PFSK-1 (cell line): ENCODE results near the gene THBS1.

Experiments
- POLR2AphosphoS5 ChIP-seq: IDR thresholded peaks from 2 replicates; pipeline ENCODE4 v1.6.1; 2012; ENCODE audit warnings: low read depth, mild to moderate bottlenecking, control low read depth, low read length, moderate library complexity
- TF ChIP-seq, protein P1 (sequence below), 2 experiments: IDR thresholded peaks; 2 replicates each; pipeline versions ENCODE4 v1.6.1 to v1.8.0; 2011 to 2012; ENCODE audit warnings: low read depth in 2 of 2, low read length in 2 of 2, control low read depth in 1 of 2, inconsistent platforms in 1 of 2, mild to moderate bottlenecking in 1 of 2, moderate library complexity in 1 of 2; ENCODE audit not compliant: insufficient read depth in 1 of 2

DNA sequence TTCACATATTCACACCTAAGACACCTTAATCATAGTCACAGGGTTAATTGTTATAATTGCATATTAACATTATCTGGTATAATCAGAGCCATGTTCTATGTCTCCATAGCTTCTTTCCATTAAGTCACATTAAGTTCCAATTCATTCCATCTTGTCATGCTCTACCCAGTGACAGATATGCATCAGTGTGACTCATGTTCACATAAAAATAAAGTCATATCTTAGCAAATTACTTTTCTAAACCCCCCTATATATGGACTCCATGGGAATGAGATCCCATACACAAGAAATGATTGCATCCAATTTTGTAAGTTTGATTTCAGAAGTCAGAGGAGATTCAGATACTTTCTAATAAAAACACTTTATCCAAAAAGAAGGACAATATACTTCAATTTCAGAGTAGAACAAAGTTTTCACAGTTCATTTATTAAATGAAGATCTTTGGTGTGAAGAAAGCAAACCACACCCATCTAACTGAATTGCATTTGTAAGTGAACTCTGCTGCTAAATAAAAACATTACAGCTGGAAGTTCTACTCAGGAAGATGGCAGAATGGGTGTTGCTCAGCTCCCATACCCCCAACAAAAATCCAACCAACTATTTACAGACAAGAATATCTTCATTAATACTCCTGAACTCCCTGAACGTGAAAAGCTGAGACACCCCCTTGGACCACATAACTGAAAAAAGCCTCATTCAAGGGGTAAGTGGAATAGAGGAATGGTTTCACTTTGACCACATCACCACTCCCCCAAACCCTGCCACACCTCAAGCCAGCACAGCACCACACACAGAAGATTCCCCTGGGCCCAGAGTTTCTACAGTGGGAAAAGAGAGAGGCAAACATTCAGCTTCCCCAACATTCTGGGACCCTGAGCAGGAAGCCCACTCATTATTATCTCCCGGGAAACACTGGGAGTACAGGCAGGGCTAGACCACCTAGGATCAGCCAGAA, 27.6 kb downstream of the THBS1 start:
- no peak for TF ChIP-seq POLR2AphosphoS5
- TF ChIP-seq, protein P1, sequence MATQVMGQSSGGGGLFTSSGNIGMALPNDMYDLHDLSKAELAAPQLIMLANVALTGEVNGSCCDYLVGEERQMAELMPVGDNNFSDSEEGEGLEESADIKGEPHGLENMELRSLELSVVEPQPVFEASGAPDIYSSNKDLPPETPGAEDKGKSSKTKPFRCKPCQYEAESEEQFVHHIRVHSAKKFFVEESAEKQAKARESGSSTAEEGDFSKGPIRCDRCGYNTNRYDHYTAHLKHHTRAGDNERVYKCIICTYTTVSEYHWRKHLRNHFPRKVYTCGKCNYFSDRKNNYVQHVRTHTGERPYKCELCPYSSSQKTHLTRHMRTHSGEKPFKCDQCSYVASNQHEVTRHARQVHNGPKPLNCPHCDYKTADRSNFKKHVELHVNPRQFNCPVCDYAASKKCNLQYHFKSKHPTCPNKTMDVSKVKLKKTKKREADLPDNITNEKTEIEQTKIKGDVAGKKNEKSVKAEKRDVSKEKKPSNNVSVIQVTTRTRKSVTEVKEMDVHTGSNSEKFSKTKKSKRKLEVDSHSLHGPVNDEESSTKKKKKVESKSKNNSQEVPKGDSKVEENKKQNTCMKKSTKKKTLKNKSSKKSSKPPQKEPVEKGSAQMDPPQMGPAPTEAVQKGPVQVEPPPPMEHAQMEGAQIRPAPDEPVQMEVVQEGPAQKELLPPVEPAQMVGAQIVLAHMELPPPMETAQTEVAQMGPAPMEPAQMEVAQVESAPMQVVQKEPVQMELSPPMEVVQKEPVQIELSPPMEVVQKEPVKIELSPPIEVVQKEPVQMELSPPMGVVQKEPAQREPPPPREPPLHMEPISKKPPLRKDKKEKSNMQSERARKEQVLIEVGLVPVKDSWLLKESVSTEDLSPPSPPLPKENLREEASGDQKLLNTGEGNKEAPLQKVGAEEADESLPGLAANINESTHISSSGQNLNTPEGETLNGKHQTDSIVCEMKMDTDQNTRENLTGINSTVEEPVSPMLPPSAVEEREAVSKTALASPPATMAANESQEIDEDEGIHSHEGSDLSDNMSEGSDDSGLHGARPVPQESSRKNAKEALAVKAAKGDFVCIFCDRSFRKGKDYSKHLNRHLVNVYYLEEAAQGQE (IDR thresholded peaks at IDR 0.05; ENCODE audit: insufficient read depth in 1 of 2, low read depth in 2 of 2, low read length in 2 of 2): no peak
